Measurements from ENCODE around the gene NFX1. TPM values are rescaled to one million over a fixed set of nuclear protein-coding genes. Genes with fewer than 3 reads are reported as not detected.

The NFX1 gene
- total RNA-seq, 3 donors from 2014 or later: 36.3 to 45.5 (median 38.3) TPM

GRCh38 chr9:33246269-33246860 is 44.0 kb upstream of the NFX1 start:
- Histone ChIP-seq H3K4me1 (no peaks in the 10 kb centered on the region), H3K27me3 (no peaks in the 10 kb centered on the region), H3K4me3 (no peak overlapping the region), H3K9me3 (no peaks in the 10 kb centered on the region), H3K36me3 (no peaks in the 10 kb centered on the region), H3K27ac (no peak overlapping the region)
- no peak for TF ChIP-seq POLR2A (IDR thresholded peaks at IDR 0.05)
- TF ChIP-seq, protein P1, sequence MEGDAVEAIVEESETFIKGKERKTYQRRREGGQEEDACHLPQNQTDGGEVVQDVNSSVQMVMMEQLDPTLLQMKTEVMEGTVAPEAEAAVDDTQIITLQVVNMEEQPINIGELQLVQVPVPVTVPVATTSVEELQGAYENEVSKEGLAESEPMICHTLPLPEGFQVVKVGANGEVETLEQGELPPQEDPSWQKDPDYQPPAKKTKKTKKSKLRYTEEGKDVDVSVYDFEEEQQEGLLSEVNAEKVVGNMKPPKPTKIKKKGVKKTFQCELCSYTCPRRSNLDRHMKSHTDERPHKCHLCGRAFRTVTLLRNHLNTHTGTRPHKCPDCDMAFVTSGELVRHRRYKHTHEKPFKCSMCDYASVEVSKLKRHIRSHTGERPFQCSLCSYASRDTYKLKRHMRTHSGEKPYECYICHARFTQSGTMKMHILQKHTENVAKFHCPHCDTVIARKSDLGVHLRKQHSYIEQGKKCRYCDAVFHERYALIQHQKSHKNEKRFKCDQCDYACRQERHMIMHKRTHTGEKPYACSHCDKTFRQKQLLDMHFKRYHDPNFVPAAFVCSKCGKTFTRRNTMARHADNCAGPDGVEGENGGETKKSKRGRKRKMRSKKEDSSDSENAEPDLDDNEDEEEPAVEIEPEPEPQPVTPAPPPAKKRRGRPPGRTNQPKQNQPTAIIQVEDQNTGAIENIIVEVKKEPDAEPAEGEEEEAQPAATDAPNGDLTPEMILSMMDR (IDR thresholded peaks at IDR 0.05): no peak
- no peak for TF ChIP-seq POLR2AphosphoS5 (IDR thresholded peaks at IDR 0.05)
- DNase-seq (ENCODE audit: low spot score in 2 of 2): no peak
- intact Hi-C loops (cut with DNase I; ENCODE audit: low total_unique reads): no loop called here

DNA sequence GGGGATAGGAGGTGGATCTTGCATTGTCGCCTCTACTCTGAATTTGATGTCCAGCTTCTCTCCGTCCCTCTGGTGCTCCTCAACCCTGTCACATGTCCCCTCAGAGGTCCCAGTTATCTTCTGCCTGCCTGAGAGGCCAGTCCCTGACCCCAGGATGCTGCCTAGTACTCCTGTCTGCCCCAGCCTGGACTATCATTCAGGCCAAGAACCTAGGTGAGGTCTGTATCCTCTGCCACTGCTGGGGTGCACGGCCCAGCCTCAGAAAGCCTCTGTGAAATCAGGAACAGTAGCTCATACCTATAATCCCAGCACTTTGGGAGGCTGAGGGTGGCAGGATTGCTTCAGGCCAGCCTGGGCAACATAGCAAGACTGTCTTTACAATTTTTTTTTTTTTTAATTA is 41.7 kb upstream of the NFX1 start:
- H3K4me3 ChIP-seq: no peak overlapping the region
- intact Hi-C loops (cut with DNase I; ENCODE audit: low total_unique reads): no loop called here
- H3K36me3 ChIP-seq: no peaks in the 10 kb centered on the region
- no peaks in the 10 kb centered on the region for H3K27me3 ChIP-seq
- no peaks in the 10 kb centered on the region for H3K9me3 ChIP-seq
- TF ChIP-seq POLR2AphosphoS5 (IDR thresholded peaks at IDR 0.05) (no peak), POLR2A (IDR thresholded peaks at IDR 0.05) (no peak)
- TF ChIP-seq, protein P1 (IDR thresholded peaks at IDR 0.05): no peak
- H3K4me1 ChIP-seq: no peaks in the 10 kb centered on the region
- no peak for DNase-seq (ENCODE audit: low spot score in 2 of 2)
- no peak overlapping the region for H3K27ac ChIP-seq

DNA sequence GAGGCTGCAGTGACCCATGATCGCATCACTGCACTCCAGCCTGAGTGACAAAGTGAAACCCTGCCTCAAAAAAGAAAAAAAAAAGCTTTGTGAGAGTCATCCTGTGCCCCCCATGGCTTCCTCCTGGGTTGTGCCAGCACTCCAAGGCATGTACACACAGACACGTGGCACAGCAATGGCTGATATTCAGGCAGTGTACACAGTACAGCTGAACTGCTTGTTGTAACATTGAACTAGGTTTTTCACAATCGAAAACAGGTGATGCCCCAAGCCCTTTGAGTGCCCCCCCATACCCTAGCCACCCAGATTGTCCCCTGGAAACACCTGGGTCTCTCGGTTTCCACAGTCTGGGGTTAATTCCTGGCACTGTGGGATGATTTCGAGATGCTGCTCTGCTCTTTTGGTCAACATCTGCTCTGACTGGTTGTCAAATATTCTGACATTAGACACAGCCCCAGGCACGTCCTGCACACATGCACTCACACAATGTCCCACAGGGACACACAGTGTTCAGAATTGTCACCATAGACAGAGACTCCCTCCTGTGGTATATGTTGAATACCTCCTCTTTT is 41.1 kb upstream of the NFX1 start:
- Histone ChIP-seq H3K36me3 (no peaks in the 10 kb centered on the region), H3K9me3 (no peaks in the 10 kb centered on the region), H3K27ac (no peak overlapping the region), H3K27me3 (no peaks in the 10 kb centered on the region), H3K4me3 (no peak overlapping the region), H3K4me1 (no peaks in the 10 kb centered on the region)
- no peak for DNase-seq (ENCODE audit: low spot score in 2 of 2)
- no peak for TF ChIP-seq POLR2AphosphoS5 (IDR thresholded peaks at IDR 0.05)
- TF ChIP-seq POLR2A (IDR thresholded peaks at IDR 0.05): no peak
- TF ChIP-seq, protein P1 (IDR thresholded peaks at IDR 0.05): no peak
- intact Hi-C loops (cut with DNase I; ENCODE audit: low total_unique reads): no loop called here

DNA sequence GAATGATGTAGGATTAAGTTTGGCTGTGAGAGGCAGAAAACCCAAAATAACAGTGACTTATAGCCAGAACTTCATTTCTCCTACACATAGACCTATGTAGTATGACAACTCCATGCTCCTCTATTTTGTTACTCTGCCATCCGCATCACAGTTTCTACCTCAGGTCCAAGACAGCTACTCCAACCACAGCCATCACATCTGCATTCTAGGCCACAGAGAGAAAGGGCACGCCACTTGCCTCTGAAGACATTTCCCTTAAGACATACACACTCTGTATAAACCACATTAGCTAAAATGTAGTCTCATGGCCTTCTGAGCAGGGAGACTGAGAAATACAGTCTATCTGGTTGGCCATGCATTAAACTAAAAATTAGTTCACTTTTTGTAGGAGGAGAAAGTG is 40.3 kb upstream of the NFX1 start:
- no peak overlapping the region for H3K4me3 ChIP-seq
- peak overlapping the region in 1 of 2 donors; percentile 38 for H3K27ac ChIP-seq
- intact Hi-C loops (cut with DNase I; ENCODE audit: low total_unique reads): no loop called here
- H3K4me1 ChIP-seq: no peaks in the 10 kb centered on the region
- no peak for DNase-seq (ENCODE audit: low spot score in 2 of 2)
- no peaks in the 10 kb centered on the region for H3K9me3 ChIP-seq
- TF ChIP-seq POLR2A (IDR thresholded peaks at IDR 0.05): no peak
- TF ChIP-seq, protein P1 (IDR thresholded peaks at IDR 0.05): no peak
- no peak for TF ChIP-seq POLR2AphosphoS5 (IDR thresholded peaks at IDR 0.05)
- H3K36me3 ChIP-seq: no peaks in the 10 kb centered on the region
- no peaks in the 10 kb centered on the region for H3K27me3 ChIP-seq

DNA sequence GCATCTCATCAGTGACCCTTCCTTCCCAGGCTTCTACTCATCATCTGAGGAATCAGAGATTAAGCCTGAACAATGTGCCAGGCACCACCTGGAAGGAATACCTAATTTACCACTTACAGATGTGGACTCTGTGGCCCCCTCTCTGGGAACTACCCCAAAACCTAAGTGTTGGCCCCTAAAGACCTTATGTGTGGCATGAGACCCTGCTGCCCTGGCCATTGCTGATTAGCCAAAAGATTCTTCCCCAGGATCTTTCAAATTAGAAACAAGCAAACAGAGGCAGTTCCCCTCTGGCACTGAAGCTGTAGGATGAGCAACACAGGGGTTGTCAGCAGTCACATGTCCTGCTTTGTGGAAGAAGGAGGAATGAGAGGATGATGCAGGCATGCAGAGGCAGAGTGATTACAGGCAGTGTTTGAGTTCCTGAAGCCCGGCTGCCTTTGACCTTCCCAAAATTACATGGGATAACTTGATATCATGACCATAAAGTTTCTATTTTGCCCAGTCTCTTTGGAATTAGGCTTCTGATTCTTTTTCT is 39.8 kb upstream of the NFX1 start:
- no peak for TF ChIP-seq POLR2AphosphoS5 (IDR thresholded peaks at IDR 0.05)
- TF ChIP-seq, protein P1 (IDR thresholded peaks at IDR 0.05): no peak
- TF ChIP-seq POLR2A (IDR thresholded peaks at IDR 0.05): no peak
- Histone ChIP-seq H3K4me1 (no peaks in the 10 kb centered on the region), H3K9me3 (no peaks in the 10 kb centered on the region), H3K27me3 (no peaks in the 10 kb centered on the region), H3K27ac (peak overlapping the region in 1 of 2 donors; percentile 38), H3K4me3 (no peak overlapping the region), H3K36me3 (peaks cover 4% of the 10 kb centered on the region)
- no peak for DNase-seq (ENCODE audit: low spot score in 2 of 2)
- intact Hi-C loops (cut with DNase I; ENCODE audit: low total_unique reads): no loop called here

All from breast epithelium (tissue), 4 donors.